ENCODE measurements around the gene DLG1.

DLG1 gene

GRCh38 chr3:197269024-197269423 lies 29.4 kb downstream of the DLG1 start:
- no peak for TF ChIP-seq CTCF (conservative IDR thresholded peaks at IDR 0.05)
- H3K27ac ChIP-seq: no peak overlapping the region

- TF ChIP-seq CTCF (conservative IDR thresholded peaks at IDR 0.05): no peak
- no peak overlapping the region for H3K27ac ChIP-seq
Observed at GRCh38 chr3:197268294-197268693, 30.1 kb downstream of the DLG1 start.

GRCh38 chr3:197266331-197266730 lies 32.1 kb downstream of the DLG1 start:
- TF ChIP-seq CTCF (conservative IDR thresholded peaks at IDR 0.05): no peak
- H3K27ac ChIP-seq: no peak overlapping the region

GRCh38 chr3:197262709-197263108 lies 35.7 kb downstream of the DLG1 start:
- TF ChIP-seq CTCF (conservative IDR thresholded peaks at IDR 0.05): no peak
- H3K27ac ChIP-seq: no peak overlapping the region

- TF ChIP-seq CTCF (conservative IDR thresholded peaks at IDR 0.05): no peak
- no peak overlapping the region for H3K27ac ChIP-seq
Observed at GRCh38 chr3:197261164-197261509, 37.3 kb downstream of the DLG1 start.

- no peak overlapping the region for H3K27ac ChIP-seq
Observed at GRCh38 chr3:197260491-197261163, 37.8 kb downstream of the DLG1 start.

GRCh38 chr3:197259096-197259495 lies 39.3 kb downstream of the DLG1 start:
- no peak for TF ChIP-seq CTCF (conservative IDR thresholded peaks at IDR 0.05)
- H3K27ac ChIP-seq: no peak overlapping the region

More at GRCh38 chr3:197260491-197261163, 37.8 kb downstream of the DLG1 start:
- TF ChIP-seq CTCF (conservative IDR thresholded peaks at IDR 0.05): no peak

Data from VCaP (cell line).